ENCODE results near the gene RPS27L.

Gene RPS27L

GRCh38 chr15:63187589-63188226 is 30.4 kb upstream of the RPS27L start:
- no peak for DNase-seq

DNA sequence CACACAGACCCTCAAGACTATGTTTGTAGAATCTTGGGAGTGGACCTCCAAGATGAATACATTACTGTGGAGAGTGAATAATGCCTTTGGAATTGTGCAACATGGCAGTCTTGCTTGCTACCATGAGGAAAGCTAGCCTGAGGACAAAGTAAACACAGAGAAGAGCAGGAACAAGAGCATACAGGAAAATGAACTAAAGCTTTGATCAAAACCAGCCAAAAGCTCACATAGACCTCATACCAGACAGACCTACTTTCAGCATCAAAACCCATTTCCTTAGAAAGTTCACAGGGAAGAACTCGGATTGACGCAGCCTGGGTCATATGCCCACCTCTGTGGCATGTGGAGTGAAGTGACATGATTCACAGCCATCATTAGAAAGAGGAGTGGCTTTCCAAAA is 28.8 kb upstream of the RPS27L start:
- no peak for DNase-seq

GRCh38 chr15:63185206-63185605 is 27.9 kb upstream of the RPS27L start:
- DNase-seq, result no peak

GRCh38 chr15:63181648-63182047 is 24.4 kb upstream of the RPS27L start:
- no peak for DNase-seq

DNA sequence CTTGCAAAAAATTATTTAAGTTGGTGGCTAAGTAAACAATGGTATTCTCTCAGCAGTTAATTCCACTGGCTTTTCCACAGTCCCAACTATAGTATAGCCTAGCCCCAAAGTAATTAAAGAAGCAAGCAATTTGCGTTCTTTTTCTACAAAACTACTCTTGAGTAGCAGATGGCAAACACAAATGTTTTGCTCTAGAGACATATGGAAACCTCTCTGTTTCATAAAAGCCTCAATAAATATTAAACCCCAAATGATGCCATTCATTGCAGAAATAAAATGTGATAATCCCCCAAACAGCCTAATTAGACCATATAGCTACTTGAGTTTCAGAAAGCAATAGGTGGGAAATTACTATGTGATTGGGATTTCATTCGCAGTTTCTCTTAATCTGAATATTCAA is 23.5 kb upstream of the RPS27L start:
- DNase-seq, result no peak

- DNase-seq, result no peak
Measured at GRCh38 chr15:63178034-63178433, 20.8 kb upstream of the RPS27L start.

- DNase-seq, result no peak
Measured at GRCh38 chr15:63176302-63176701, 19.0 kb upstream of the RPS27L start.

DNA sequence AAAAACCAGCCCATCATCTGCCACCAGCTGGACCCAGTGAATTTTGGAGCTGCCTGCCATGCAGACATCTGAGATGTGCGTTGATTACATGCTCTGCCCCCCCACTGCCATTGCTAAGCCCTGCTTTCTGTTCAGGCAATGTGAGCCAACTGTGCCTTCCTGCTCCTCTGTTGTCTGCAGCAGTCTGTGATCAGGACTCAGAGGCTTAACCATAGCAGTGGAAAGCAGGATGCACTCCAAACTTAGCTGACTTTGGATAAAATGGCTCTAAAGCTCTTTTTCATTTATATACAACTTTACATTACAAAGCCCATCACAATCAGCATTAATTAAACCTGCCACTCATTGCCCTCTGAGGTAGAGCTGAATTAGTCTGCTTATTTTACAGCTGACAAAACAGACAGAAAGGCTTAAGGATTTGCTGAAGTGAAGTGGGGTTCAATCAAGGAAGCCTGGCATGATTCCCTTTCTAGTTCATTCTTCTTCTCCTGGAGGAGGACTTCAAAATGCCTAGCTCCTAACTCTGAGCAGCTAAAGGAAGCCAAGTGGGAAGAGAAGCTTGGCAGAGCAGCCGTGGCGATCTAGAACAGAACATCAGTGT is 15.7 kb upstream of the RPS27L start:
- no peak for DNase-seq

GRCh38 chr15:63172376-63172775 is 15.1 kb upstream of the RPS27L start:
- DNase-seq, result no peak

- DNase-seq, result no peak
Measured at GRCh38 chr15:63169788-63170187, 12.5 kb upstream of the RPS27L start.

DNA sequence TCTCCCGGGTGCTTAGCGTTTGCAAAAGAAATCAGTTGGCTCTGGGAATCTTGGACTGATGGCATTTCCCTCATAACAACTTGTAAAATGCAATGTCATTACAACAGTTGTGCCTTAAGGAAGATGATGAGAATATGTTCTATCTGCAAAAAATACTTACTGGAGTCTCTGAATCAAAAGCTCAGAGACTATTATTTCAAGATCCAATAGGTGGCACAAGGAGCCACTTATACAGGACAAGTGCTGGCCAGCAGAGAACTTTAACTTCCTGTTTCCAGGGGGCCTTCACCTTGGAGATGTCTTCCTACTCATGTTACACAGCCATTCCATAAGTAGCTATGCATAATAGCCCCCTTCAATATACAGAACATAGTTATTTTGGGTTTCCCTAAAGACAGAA is 8.9 kb upstream of the RPS27L start:
- peak; percentile 40 for DNase-seq

GRCh38 chr15:63165166-63165859 is 8.0 kb upstream of the RPS27L start:
- DNase-seq, result no peak

DNA sequence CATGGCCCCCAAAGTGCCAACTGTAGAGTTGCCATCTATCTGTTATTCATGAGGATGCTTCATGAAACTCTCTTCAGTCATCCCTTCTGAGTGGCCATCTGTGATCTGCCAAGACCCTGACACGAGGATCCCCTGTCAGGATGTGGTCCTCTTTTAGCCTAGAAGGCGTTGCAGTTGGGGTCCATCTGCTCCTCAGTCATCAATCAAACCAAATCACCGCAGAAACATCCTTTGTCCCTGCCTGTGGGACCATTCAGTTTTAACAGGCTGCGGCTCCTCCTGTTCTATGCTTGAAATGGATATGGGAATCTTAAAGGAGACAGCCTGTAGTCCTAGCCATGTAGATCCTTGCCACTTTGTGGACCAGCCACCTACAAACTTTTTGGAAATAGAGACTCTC is 5.9 kb upstream of the RPS27L start:
- no peak for DNase-seq

GRCh38 chr15:63160638-63161037 is 3.4 kb upstream of the RPS27L start:
- no peak for DNase-seq

GRCh38 chr15:63157891-63158431 is 684 bp upstream of the RPS27L start:
- peak; percentile 37 for DNase-seq

DNA sequence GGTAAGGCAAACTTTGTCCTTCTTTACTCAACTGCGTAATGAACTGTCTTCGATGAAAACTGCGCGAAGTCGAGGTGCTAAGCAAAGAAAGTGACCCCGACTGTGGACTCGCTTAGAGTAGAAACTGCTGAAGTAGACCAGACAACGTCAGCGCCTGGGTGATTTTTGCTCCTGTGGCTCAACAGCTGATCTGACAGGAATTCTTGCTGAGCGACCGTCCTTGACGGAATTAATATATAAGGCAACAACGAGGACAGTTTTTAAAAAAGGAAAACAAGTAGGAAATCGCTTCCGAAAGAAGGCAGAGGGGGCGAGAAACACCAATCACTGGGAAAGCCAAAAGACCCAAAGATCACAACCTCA is 541 bp downstream of the RPS27L start:
- DNase-seq, result peak; percentile 17

GRCh38 chr15:63156086-63156710 is 1.1 kb downstream of the RPS27L start:
- no peak for DNase-seq

- DNase-seq, result no peak
Measured at GRCh38 chr15:63155486-63155885, 1.8 kb downstream of the RPS27L start.

DNA sequence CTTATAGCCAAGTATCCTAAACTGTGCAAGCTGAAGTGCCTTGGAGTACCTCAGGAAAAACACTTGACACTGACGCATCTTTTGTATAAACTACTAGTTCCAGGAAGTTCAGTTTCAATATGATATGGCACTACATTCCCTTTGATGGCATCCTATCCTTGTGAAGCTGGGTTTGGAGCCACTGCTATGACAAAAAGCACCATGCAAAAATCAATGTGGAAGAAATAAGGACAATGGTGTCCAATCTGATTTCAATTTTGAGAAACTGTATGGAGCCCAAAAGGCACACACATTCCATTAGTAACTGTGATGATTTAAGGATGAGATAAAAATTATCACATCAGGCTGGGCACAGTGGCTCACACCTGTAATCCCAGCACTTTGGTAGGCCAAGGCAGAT is 5.6 kb downstream of the RPS27L start:
- DNase-seq, result no peak

- no peak for DNase-seq
Measured at GRCh38 chr15:63146684-63147083, 10.6 kb downstream of the RPS27L start.

- no peak for DNase-seq
Measured at GRCh38 chr15:63145426-63145825, 11.9 kb downstream of the RPS27L start.

DNA sequence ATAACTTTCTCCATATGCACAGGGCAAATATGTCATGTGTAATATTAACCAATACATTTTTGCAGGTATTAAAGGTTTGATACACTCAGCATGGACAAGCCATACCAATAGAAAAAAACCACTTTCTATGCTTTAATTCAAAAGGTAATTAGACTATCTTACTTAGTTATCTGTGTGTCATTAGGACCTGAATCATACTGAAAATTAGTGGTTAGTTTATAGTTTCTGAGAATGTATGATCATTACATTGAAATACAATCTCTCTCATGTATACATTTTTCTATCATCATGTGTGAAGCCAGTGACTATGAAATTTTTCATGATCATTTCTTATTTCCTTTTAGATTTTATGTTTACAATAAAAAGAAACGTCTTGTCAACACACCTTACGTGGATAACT is 16.3 kb downstream of the RPS27L start:
- no peak for DNase-seq

DNA sequence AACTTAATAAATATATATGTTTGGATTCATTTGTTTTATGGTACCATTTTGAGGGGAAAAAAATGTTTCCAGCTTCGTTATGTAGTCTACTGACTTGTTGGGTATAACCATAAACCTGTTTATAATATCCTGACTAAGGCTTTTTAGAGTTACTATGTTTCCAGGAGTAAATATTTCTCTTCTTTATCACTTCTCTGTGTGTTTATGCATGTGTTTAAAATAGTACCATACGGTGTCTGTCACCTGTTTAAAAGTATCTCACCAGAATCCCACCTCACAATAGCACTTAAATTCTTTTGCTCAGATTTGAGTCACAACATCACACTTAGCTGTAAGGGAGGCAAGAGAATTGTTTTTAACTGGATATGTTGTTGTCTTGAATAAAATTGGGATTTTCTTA is 20.5 kb downstream of the RPS27L start:
- no peak for DNase-seq

GRCh38 chr15:63135804-63136203 is 21.5 kb downstream of the RPS27L start:
- DNase-seq, result no peak

Measured in CD4-positive, alpha-beta T cell treated with Interleukin-21 for 1 hour (primary cell).